DOHH2 (cell line): ENCODE data around the gene MRPS18B.
A peak's percentile ranks its signal among the peaks of the same experiment; 100 is the strongest.

Experiments used
- H3F3A ChIP-seq: fragments of 200-600 bp; sonication (generic), shearing (Covaris generic); 2 replicates; pipeline ENCODE4 v1.6.0; 2016; ENCODE audit warnings: antibody characterized with exemption, mild to moderate bottlenecking; ENCODE audit not compliant: control insufficient read depth, insufficient read depth
- H3K27ac ChIP-seq: fragments of 200-600 bp; sonication (generic); 2 replicates; pipeline ENCODE4 v1.5.1; 2014; ENCODE audit warnings: low read depth, mild to moderate bottlenecking, low read length, moderate library complexity
- H3K27me3 ChIP-seq: fragments of 200-600 bp; sonication (generic); 2 replicates; pipeline ENCODE4 v1.6.1; 2014; ENCODE audit warnings: mild to moderate bottlenecking, low read length, mixed read lengths; ENCODE audit not compliant: control insufficient read depth
- H3K36me3 ChIP-seq: fragments of 200-600 bp; sonication (generic); 2 replicates; pipeline ENCODE4 v1.6.1; 2014; ENCODE audit warnings: mild to moderate bottlenecking, low read length, moderate library complexity, mixed read lengths; ENCODE audit not compliant: control insufficient read depth
- H3K4me1 ChIP-seq: fragments of 200-600 bp; sonication (generic); 2 replicates; pipeline ENCODE4 v1.6.1; 2014; ENCODE audit warnings: mild to moderate bottlenecking, low read length, mixed read lengths; ENCODE audit not compliant: control insufficient read depth
- H3K4me2 ChIP-seq: fragments of 200-600 bp; sonication (generic); 2 replicates; pipeline ENCODE4 v1.6.0; 2014; ENCODE audit warnings: mild to moderate bottlenecking, low read length, moderate library complexity
- H3K4me3 ChIP-seq: fragments of 200-600 bp; sonication (generic); 2 replicates; pipeline ENCODE4 v1.5.1; 2014; ENCODE audit warnings: mild to moderate bottlenecking, low read length, mixed read lengths
- H3K79me2 ChIP-seq: fragments of 200-600 bp; sonication (generic); 2 replicates; pipeline ENCODE4 v1.6.1; 2014; ENCODE audit warnings: mild to moderate bottlenecking, low read length, mixed read lengths; ENCODE audit not compliant: control insufficient read depth
- H3K9me2 ChIP-seq: fragments of 200-600 bp; sonication (generic); replicated peaks from 2 replicates; pipeline ENCODE4 v1.6.1; 2014; ENCODE audit warnings: mild to moderate bottlenecking, low read length, mixed read lengths; ENCODE audit not compliant: control insufficient read depth
- H3K9me3 ChIP-seq: fragments of 200-600 bp; sonication (generic); 2 replicates; pipeline ENCODE4 v1.6.1; 2014; ENCODE audit warnings: antibody characterized with exemption, low read length, mixed read lengths; ENCODE audit not compliant: control insufficient read depth, insufficient read depth
- H4K20me1 ChIP-seq: fragments of 200-600 bp; sonication (generic); 2 replicates; pipeline ENCODE4 v1.6.0; 2014; ENCODE audit warnings: low read depth, mild to moderate bottlenecking, antibody characterized with exemption, low read length, moderate library complexity; ENCODE audit not compliant: control insufficient read depth, insufficient read depth
- CTCF ChIP-seq: fragments of 200-600 bp; sonication (generic); IDR thresholded peaks from one replicate; pipeline ENCODE4 v1.5.1; 2014; ENCODE audit warnings: antibody characterized with exemption, mild to moderate bottlenecking, low read depth, low read length; ENCODE audit not compliant: poor library complexity, severe bottlenecking
- EZH2phosphoT487 ChIP-seq: fragments of 200-600 bp; sonication (generic); IDR thresholded peaks from 2 replicates; pipeline ENCODE4 v1.6.1; 2017; ENCODE audit warnings: borderline replicate concordance, mild to moderate bottlenecking, antibody characterized with exemption, low read length, moderate library complexity, mixed read lengths

Gene MRPS18B

GRCh38 chr6:30610065-30610464, 7.6 kb upstream of the MRPS18B start:
- Histone ChIP-seq H3K4me3 (no peak overlapping the region), H3K9me3 (no peaks in the 10 kb centered on the region), H3K27me3 (no peaks in the 10 kb centered on the region), H3K36me3 (peaks cover 93% of the 10 kb centered on the region), H3F3A (peaks cover 27% of the 10 kb centered on the region), H3K4me1 (peaks cover 29% of the 10 kb centered on the region), H4K20me1 (peaks cover 16% of the 10 kb centered on the region), H3K79me2 (peaks cover 54% of the 10 kb centered on the region), H3K27ac (no peak overlapping the region), H3K9me2 (no peaks in the 10 kb centered on the region), H3K4me2 (no peak overlapping the region)
- TF ChIP-seq CTCF (no peak), EZH2phosphoT487 (no peak)

GRCh38 chr6:30611150-30611855, 6.3 kb upstream of the MRPS18B start:
- Histone ChIP-seq H3K36me3 (peaks cover 93% of the 10 kb centered on the region), H3K9me2 (no peaks in the 10 kb centered on the region), H4K20me1 (peaks cover 20% of the 10 kb centered on the region), H3K27me3 (no peaks in the 10 kb centered on the region), H3K79me2 (peaks cover 66% of the 10 kb centered on the region), H3K27ac (no peak overlapping the region), H3K4me2 (no peak overlapping the region), H3K4me1 (peaks cover 29% of the 10 kb centered on the region), H3K9me3 (no peaks in the 10 kb centered on the region), H3F3A (peaks cover 38% of the 10 kb centered on the region), H3K4me3 (no peak overlapping the region)
- TF ChIP-seq EZH2phosphoT487 (no peak), CTCF (no peak)

- peaks cover 43% of the 10 kb centered on the region for H3F3A ChIP-seq
- H3K9me3 ChIP-seq: no peaks in the 10 kb centered on the region
- no peak for TF ChIP-seq EZH2phosphoT487
- no peak for TF ChIP-seq CTCF
- H3K4me3 ChIP-seq: no peak overlapping the region
- H3K27ac ChIP-seq: no peak overlapping the region
- H3K4me2 ChIP-seq: 0 out of 2 replicates have a peak overlapping the region, but pooled peaks have one; percentile 96
- H3K4me1 ChIP-seq: peaks cover 29% of the 10 kb centered on the region
- H4K20me1 ChIP-seq: peaks cover 25% of the 10 kb centered on the region
- H3K9me2 ChIP-seq: no peaks in the 10 kb centered on the region
- peaks cover 71% of the 10 kb centered on the region for H3K79me2 ChIP-seq
- H3K27me3 ChIP-seq: no peaks in the 10 kb centered on the region
- H3K36me3 ChIP-seq: peaks cover 93% of the 10 kb centered on the region
These were observed 5.8 kb upstream of the MRPS18B start for GRCh38 chr6:30611856-30612194.
